ENCODE results near the gene RSPO1.

- TF ChIP-seq CTCF (IDR thresholded peaks at IDR 0.05; ENCODE audit: low read length) (peak; percentile 26), EZH2 (optimal IDR thresholded peaks at IDR 0.05; ENCODE audit: low read depth, low read length) (no peak)
These were observed 41.8 kb upstream of the RSPO1 start for GRCh38 chr1:37676281-37677142.

Measured in MM.1S (cell line).